ENCODE results near the gene ZEB2. TPM values are rescaled to one million over a fixed set of nuclear protein-coding genes. Genes with fewer than 3 reads are reported as not detected.
A peak's percentile ranks its signal among the peaks of the same experiment; 100 is the strongest.

The ZEB2 gene
- total RNA-seq, 1 experiment from 2014 or later = 28.2 TPM

DNA sequence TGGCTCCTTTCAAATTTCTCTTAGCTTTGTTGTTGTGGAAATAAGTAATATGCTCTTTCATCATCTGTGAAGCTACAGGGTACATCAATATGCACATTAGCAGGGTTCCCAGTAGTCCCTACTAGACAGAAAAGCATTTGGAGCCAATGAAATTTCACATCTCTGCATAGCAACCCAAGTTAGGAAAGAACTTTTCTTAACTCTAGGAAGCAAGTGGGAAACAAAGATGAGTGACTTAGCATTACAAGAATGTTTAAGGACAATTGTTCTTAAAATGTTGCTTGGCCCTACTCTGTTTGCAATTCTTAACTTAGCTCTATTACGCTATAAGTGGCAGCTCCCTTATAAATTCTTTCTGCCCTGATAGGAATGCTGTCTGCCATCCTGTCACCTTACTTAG, 39.6 kb downstream of the ZEB2 start:
- DNase-seq (ENCODE audit: unreplicated experiment) = peak; percentile 5
- ChIA-PET CTCF (interaction anchor here (0.7 kb wide), 2 partner anchors 14 to 1273 kb away, joined by 3 to 5 read pairs; no protein-coding TSS in a partner anchor), POLR2A (interaction anchor here (0.7 kb wide), 1 partner anchor 720 kb away, joined by 3 read pairs; no protein-coding TSS in a partner anchor)
- peaks cover 34% of the 10 kb centered on the region for H3K4me1 Mint-ChIP-seq (ENCODE audit: insufficient read depth, unreplicated experiment)
- H3K4me3 Mint-ChIP-seq (ENCODE audit: unreplicated experiment) = no peak overlapping the region
- no TSS peak for BruUV-seq (replicated peaks)
- H3K27me3 Mint-ChIP-seq (ENCODE audit: insufficient read depth, unreplicated experiment) = no peaks in the 10 kb centered on the region
- no peak for TF ChIP-seq CTCF (IDR thresholded peaks at IDR 0.05; ENCODE audit: unreplicated experiment)
- intact Hi-C loops (cut with micrococcal nuclease) = no loop called here
- peaks cover 5% of the 10 kb centered on the region for H3K36me3 Mint-ChIP-seq (ENCODE audit: insufficient read depth, unreplicated experiment)
- H3K27ac Mint-ChIP-seq (ENCODE audit: low read depth, unreplicated experiment) = no peak overlapping the region
- peaks cover 12% of the 10 kb centered on the region for H3K9me3 Mint-ChIP-seq (ENCODE audit: unreplicated experiment)

DNA sequence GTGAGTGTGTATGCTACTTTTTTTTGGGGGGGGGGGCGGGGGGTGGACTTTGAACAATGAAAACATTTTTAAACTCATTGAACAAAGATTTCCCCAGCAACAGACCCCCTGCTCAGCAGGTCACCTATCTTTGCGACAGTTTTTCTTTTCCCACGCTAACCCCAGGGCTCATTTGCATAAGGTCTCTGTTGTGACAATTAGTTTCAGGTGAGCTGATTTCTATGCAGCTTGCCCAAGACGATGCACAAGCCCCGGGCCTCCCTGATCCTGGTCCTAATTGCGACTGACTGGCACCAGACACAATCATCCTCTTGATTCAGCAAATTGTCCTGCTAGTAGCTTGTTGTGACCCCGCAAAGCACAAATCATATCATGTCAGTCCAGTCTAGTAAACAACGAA, 40.3 kb downstream of the ZEB2 start:
- BruUV-seq (replicated peaks) = no TSS peak
- intact Hi-C loops (cut with micrococcal nuclease) = no loop called here
- TF ChIP-seq CTCF (IDR thresholded peaks at IDR 0.05; ENCODE audit: unreplicated experiment) = no peak
- H3K27me3 Mint-ChIP-seq (ENCODE audit: insufficient read depth, unreplicated experiment) = no peaks in the 10 kb centered on the region
- DNase-seq (ENCODE audit: unreplicated experiment) = no peak
- H3K9me3 Mint-ChIP-seq (ENCODE audit: unreplicated experiment) = peaks cover 12% of the 10 kb centered on the region
- H3K36me3 Mint-ChIP-seq (ENCODE audit: insufficient read depth, unreplicated experiment) = peaks cover 5% of the 10 kb centered on the region
- H3K4me3 Mint-ChIP-seq (ENCODE audit: unreplicated experiment) = no peak overlapping the region
- peaks cover 34% of the 10 kb centered on the region for H3K4me1 Mint-ChIP-seq (ENCODE audit: insufficient read depth, unreplicated experiment)
- ChIA-PET CTCF (no interaction called here), POLR2A (interaction anchor here (0.7 kb wide), 2 partner anchors 720 to 1686 kb away, joined by 3 read pairs; no protein-coding TSS in a partner anchor)
- no peak overlapping the region for H3K27ac Mint-ChIP-seq (ENCODE audit: low read depth, unreplicated experiment)

DNA sequence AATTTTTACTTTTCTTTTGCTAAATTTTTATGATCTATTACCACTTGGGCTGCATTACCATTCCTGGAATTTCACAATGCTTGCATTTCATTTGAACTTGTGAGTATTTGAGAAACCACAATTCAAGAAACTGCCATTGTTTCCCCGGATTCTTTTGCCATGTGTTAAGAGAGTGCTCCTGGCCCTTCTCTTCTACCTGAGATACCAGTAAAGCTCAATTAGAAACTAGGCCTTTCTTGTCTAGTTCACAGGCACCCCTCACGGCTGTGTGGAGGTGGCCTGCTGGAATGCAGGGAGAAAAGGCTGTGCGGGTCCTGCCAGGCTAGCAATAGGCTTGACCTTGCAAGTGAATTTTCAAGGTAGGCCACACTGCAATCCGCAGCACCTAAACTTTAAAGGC, 40.8 kb downstream of the ZEB2 start:
- Mint-ChIP-seq H3K4me3 (ENCODE audit: unreplicated experiment) (no peak overlapping the region), H3K27me3 (ENCODE audit: insufficient read depth, unreplicated experiment) (no peaks in the 10 kb centered on the region), H3K4me1 (ENCODE audit: insufficient read depth, unreplicated experiment) (peaks cover 34% of the 10 kb centered on the region), H3K27ac (ENCODE audit: low read depth, unreplicated experiment) (no peak overlapping the region), H3K36me3 (ENCODE audit: insufficient read depth, unreplicated experiment) (peaks cover 5% of the 10 kb centered on the region), H3K9me3 (ENCODE audit: unreplicated experiment) (peaks cover 12% of the 10 kb centered on the region)
- no TSS peak for BruUV-seq (replicated peaks)
- peak; percentile 10 for DNase-seq (ENCODE audit: unreplicated experiment)
- TF ChIP-seq CTCF (IDR thresholded peaks at IDR 0.05; ENCODE audit: unreplicated experiment) = no peak
- ChIA-PET POLR2A (interaction anchor here (1.0 kb wide), 1 partner anchor 10 kb away, joined by 3 read pairs; no protein-coding TSS in a partner anchor), CTCF (no interaction called here)
- intact Hi-C loops (cut with micrococcal nuclease) = no loop called here

- POLR2A ChIA-PET = interaction anchor here (0.7 to 2.0 kb wide), 3 partner anchors 8 to 29 kb away, joined by 3 to 9 read pairs (median 3); no protein-coding TSS in a partner anchor
- Mint-ChIP-seq H3K4me3 (ENCODE audit: unreplicated experiment) (no peak overlapping the region), H3K36me3 (ENCODE audit: insufficient read depth, unreplicated experiment) (no peaks in the 10 kb centered on the region), H3K27ac (ENCODE audit: low read depth, unreplicated experiment) (no peak overlapping the region), H3K27me3 (ENCODE audit: insufficient read depth, unreplicated experiment) (no peaks in the 10 kb centered on the region), H3K9me3 (ENCODE audit: unreplicated experiment) (peaks cover 11% of the 10 kb centered on the region), H3K4me1 (ENCODE audit: insufficient read depth, unreplicated experiment) (peaks cover 33% of the 10 kb centered on the region)
- TF ChIP-seq CTCF (IDR thresholded peaks at IDR 0.05; ENCODE audit: unreplicated experiment) = no peak
- BruUV-seq (replicated peaks) = no TSS peak
- no peak for DNase-seq (ENCODE audit: unreplicated experiment)
- CTCF ChIA-PET = no interaction called here
- intact Hi-C loops (cut with micrococcal nuclease) = no loop called here
Measured at GRCh38 chr2:144477957-144478311, 42.0 kb downstream of the ZEB2 start.
